Fibroblast of lung (primary cell): Measurements from ENCODE around the gene EIF4E2. TPM values are rescaled to one million over a fixed set of nuclear protein-coding genes. Genes with fewer than 3 reads are reported as not detected.
A peak's percentile ranks its signal among the peaks of the same experiment; 100 is the strongest.

Experiments
- DNase-seq, 2 donors: peaks; one replicate each; pipeline versions ENCODE4 v3.0.0 to v3.0.0-alpha.2; 2010; ENCODE audit warnings: low read depth in 2 of 2
- H2AFZ ChIP-seq: 2 replicates; pipeline ENCODE4 v1.5.1; 2012; ENCODE audit warnings: low read length, control low read depth, inconsistent platforms
- H3K27ac ChIP-seq: 2 replicates; pipeline ENCODE4 v1.5.1; 2011; ENCODE audit warnings: low read length, control low read depth; ENCODE audit not compliant: insufficient read depth
- H3K27me3 ChIP-seq: 2 replicates; pipeline ENCODE4 v1.5.1; 2011; ENCODE audit warnings: mild to moderate bottlenecking, low read length; ENCODE audit not compliant: control insufficient read depth, insufficient read depth
- H3K36me3 ChIP-seq: 2 replicates; pipeline ENCODE4 v1.5.1; 2011; ENCODE audit warnings: low read length; ENCODE audit not compliant: control insufficient read depth, insufficient read depth
- H3K4me1 ChIP-seq: 2 replicates; pipeline ENCODE4 v1.5.1; 2011; ENCODE audit warnings: low read length; ENCODE audit not compliant: control insufficient read depth, insufficient read depth; ENCODE audit errors: extremely low read depth
- H3K4me2 ChIP-seq: 2 replicates; pipeline ENCODE4 v1.5.1; 2011; ENCODE audit warnings: low read length, control low read depth; ENCODE audit not compliant: insufficient read depth; ENCODE audit errors: extremely low read depth
- H3K4me3 ChIP-seq, 4 experiments: fragments of 200-600 bp in 1 of 4; sonication (generic) in 1 of 4; replicated peaks in 1 of 4; 2 replicates each; pipeline ENCODE4 v1.5.1; 2011 to 2016; ENCODE audit warnings: low read length in 4 of 4, low read depth in 3 of 4, mild to moderate bottlenecking in 3 of 4, control low read depth in 2 of 4, inconsistent platforms in 1 of 4, mixed read lengths in 1 of 4; ENCODE audit not compliant: insufficient read depth in 1 of 4; ENCODE audit errors: control extremely low read depth in 1 of 4
- H3K79me2 ChIP-seq: 2 replicates; pipeline ENCODE4 v1.5.1; 2012; ENCODE audit warnings: mild to moderate bottlenecking, low read length, inconsistent platforms; ENCODE audit not compliant: control insufficient read depth, insufficient read depth
- H3K9ac ChIP-seq: 2 replicates; pipeline ENCODE4 v1.5.1; 2011; ENCODE audit warnings: mild to moderate bottlenecking, low read length, control low read depth; ENCODE audit not compliant: insufficient read depth
- H3K9me3 ChIP-seq: 2 replicates; pipeline ENCODE4 v1.5.1; 2012; ENCODE audit warnings: low read depth, low read length; ENCODE audit not compliant: control insufficient read depth, insufficient read depth
- H4K20me1 ChIP-seq: 2 replicates; pipeline ENCODE4 v1.5.1; 2011; ENCODE audit warnings: low read length; ENCODE audit not compliant: control insufficient read depth, insufficient read depth; ENCODE audit errors: extremely low read depth
- CTCF ChIP-seq, 2 donors: IDR thresholded peaks in 1 of 2; conservative IDR thresholded peaks in 1 of 2; 1 replicate in 1 of 2; 2 replicates in 1 of 2; pipeline ENCODE4 v1.5.1; 2011 to 2012; ENCODE audit warnings: low read length in 2 of 2, control low read depth in 1 of 2, inconsistent platforms in 1 of 2, low read depth in 1 of 2, mild to moderate bottlenecking in 1 of 2
- EZH2 ChIP-seq: IDR thresholded peaks from 2 replicates; pipeline ENCODE4 v1.5.1; 2012; ENCODE audit warnings: low read length, control low read depth, mild to moderate bottlenecking; ENCODE audit errors: missing control alignments
- polyA plus RNA-seq, 2 donors: library from polyadenylated mRNA; depleted of rRNA in 1 of 2; stranded (reverse) in 1 of 2; unstranded in 1 of 2; fragments of >200 nt; gene quantifications; 2 replicates each; pipeline ENCODE4 v1.2.1, GENCODE V29; 2011 to 2012; ENCODE audit warnings: missing spikeins in 1 of 2
- total RNA-seq: library from RNA; depleted of rRNA; stranded (reverse); fragments of >200 nt; gene quantifications from 2 replicates; pipeline ENCODE4 v1.2.1, GENCODE V29; 2014

The EIF4E2 gene
- total and polyA plus RNA-seq, 2 donors (not counting 1 experiment from before 2014, with no cell fraction given): 77.6 to 101 TPM

- H3K79me2 ChIP-seq: no peaks in the 10 kb centered on the region
- H3K4me3 ChIP-seq: no peak overlapping the region
- no peaks in the 10 kb centered on the region for H4K20me1 ChIP-seq
- TF ChIP-seq CTCF (conservative IDR thresholded peaks at IDR 0.05 in 1 of 2, IDR thresholded peaks at IDR 0.05 in 1 of 2; ENCODE audit: low read depth in 1 of 2, low read length in 2 of 2) (no peak), EZH2 (no peak)
- H3K27me3 ChIP-seq: peaks cover 15% of the 10 kb centered on the region
- H3K9ac ChIP-seq: no peak overlapping the region
- no peak overlapping the region for H3K27ac ChIP-seq
- no peak for DNase-seq
- no peaks in the 10 kb centered on the region for H3K36me3 ChIP-seq
- no peaks in the 10 kb centered on the region for H3K4me1 ChIP-seq
- H3K9me3 ChIP-seq: no peaks in the 10 kb centered on the region
- H2AFZ ChIP-seq: no peak overlapping the region
- no peak overlapping the region for H3K4me2 ChIP-seq
These were observed 29.4 kb upstream of the EIF4E2 start for GRCh38 chr2:232521098-232521497.

- no peak overlapping the region for H3K27ac ChIP-seq
- no peaks in the 10 kb centered on the region for H3K79me2 ChIP-seq
- H3K4me3 ChIP-seq: no peak overlapping the region
- H3K4me2 ChIP-seq: no peak overlapping the region
- H3K36me3 ChIP-seq: no peaks in the 10 kb centered on the region
- DNase-seq: no peak
- no peak overlapping the region for H2AFZ ChIP-seq
- TF ChIP-seq CTCF (conservative IDR thresholded peaks at IDR 0.05 in 1 of 2, IDR thresholded peaks at IDR 0.05 in 1 of 2; ENCODE audit: low read depth in 1 of 2, low read length in 2 of 2): peak; percentile 13 to 58
- TF ChIP-seq EZH2: no peak
- H3K9ac ChIP-seq: no peak overlapping the region
- no peaks in the 10 kb centered on the region for H3K9me3 ChIP-seq
- H4K20me1 ChIP-seq: no peaks in the 10 kb centered on the region
- peaks cover 15% of the 10 kb centered on the region for H3K27me3 ChIP-seq
- H3K4me1 ChIP-seq: no peaks in the 10 kb centered on the region
These were observed 28.4 kb upstream of the EIF4E2 start for GRCh38 chr2:232521959-232522622.

- TF ChIP-seq EZH2: peak; percentile 79
- TF ChIP-seq CTCF (conservative IDR thresholded peaks at IDR 0.05 in 1 of 2, IDR thresholded peaks at IDR 0.05 in 1 of 2; ENCODE audit: low read depth in 1 of 2, low read length in 2 of 2): no peak
- DNase-seq: no peak
- Histone ChIP-seq H3K9ac (no peak overlapping the region), H4K20me1 (no peaks in the 10 kb centered on the region), H3K27me3 (peaks cover 15% of the 10 kb centered on the region), H3K27ac (no peak overlapping the region), H3K4me1 (no peaks in the 10 kb centered on the region), H3K36me3 (no peaks in the 10 kb centered on the region), H3K79me2 (no peaks in the 10 kb centered on the region), H3K4me2 (no peak overlapping the region), H3K4me3 (no peak overlapping the region), H3K9me3 (no peaks in the 10 kb centered on the region), H2AFZ (no peak overlapping the region)
These were observed 27.7 kb upstream of the EIF4E2 start for GRCh38 chr2:232522623-232523401.
